ENCODE measurements around the gene FAM76B.

The FAM76B gene

GRCh38 chr11:95796501-95796900 is 6.9 kb upstream of the FAM76B start:
- Histone ChIP-seq H3K9ac (no peak overlapping the region), H3K27ac (no peak overlapping the region), H3K36me3 (ENCODE audit: insufficient read depth) (no peaks in the 10 kb centered on the region), H2AFZ (ENCODE audit: low read depth) (no peak overlapping the region), H3K4me2 (no peak overlapping the region), H3K4me3 (IDR thresholded peaks at IDR 0.05; ENCODE audit: insufficient read depth, low read depth, low read length) (no peak overlapping the region), H3K27me3 (ENCODE audit: insufficient read depth, low read depth) (no peaks in the 10 kb centered on the region), H4K20me1 (ENCODE audit: insufficient read depth) (no peaks in the 10 kb centered on the region), H3K4me1 (ENCODE audit: low read depth, poor library complexity, severe bottlenecking) (peaks cover 10% of the 10 kb centered on the region), H3K79me2 (ENCODE audit: insufficient read depth, low read depth) (peaks cover 24% of the 10 kb centered on the region)
- no peak for TF ChIP-seq CTCF (conservative IDR thresholded peaks at IDR 0.05; ENCODE audit: low read depth, low read length)

GRCh38 chr11:95795627-95796295 is 6.2 kb upstream of the FAM76B start:
- Histone ChIP-seq H3K36me3 (ENCODE audit: insufficient read depth) (no peaks in the 10 kb centered on the region), H3K27ac (no peak overlapping the region), H3K9ac (no peak overlapping the region), H3K4me2 (no peak overlapping the region), H3K4me1 (ENCODE audit: low read depth, poor library complexity, severe bottlenecking) (peaks cover 11% of the 10 kb centered on the region), H4K20me1 (ENCODE audit: insufficient read depth) (no peaks in the 10 kb centered on the region), H3K4me3 (IDR thresholded peaks at IDR 0.05; ENCODE audit: insufficient read depth, low read depth, low read length) (no peak overlapping the region), H3K27me3 (ENCODE audit: insufficient read depth, low read depth) (no peaks in the 10 kb centered on the region), H3K79me2 (ENCODE audit: insufficient read depth, low read depth) (peaks cover 32% of the 10 kb centered on the region), H2AFZ (ENCODE audit: low read depth) (no peak overlapping the region)
- TF ChIP-seq CTCF (conservative IDR thresholded peaks at IDR 0.05; ENCODE audit: low read depth, low read length), result no peak

DNA sequence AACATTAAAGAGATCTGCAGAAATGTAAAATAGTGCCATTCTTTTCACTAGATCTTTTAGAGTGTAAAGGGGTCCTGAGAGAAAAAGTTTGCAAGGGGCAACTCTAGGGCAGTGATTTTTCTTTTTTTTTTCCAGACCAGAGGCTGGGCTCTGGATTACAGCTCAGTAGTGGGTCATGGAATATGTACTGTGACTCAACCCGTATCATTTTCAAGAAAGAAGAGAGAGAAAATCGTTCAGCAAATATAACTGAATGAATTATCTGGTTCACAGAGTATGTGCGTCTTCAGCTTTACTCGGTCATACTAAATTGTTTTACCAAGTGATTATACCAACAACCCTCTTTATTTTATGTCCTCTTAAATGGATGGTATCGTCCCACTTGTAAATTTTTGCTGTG is 4.5 kb upstream of the FAM76B start:
- no peak for TF ChIP-seq CTCF (conservative IDR thresholded peaks at IDR 0.05; ENCODE audit: low read depth, low read length)
- Histone ChIP-seq H3K9ac (no peak overlapping the region), H3K4me2 (no peak overlapping the region), H4K20me1 (ENCODE audit: insufficient read depth) (no peaks in the 10 kb centered on the region), H3K27me3 (ENCODE audit: insufficient read depth, low read depth) (no peaks in the 10 kb centered on the region), H3K79me2 (ENCODE audit: insufficient read depth, low read depth) (peaks cover 32% of the 10 kb centered on the region), H2AFZ (ENCODE audit: low read depth) (no peak overlapping the region), H3K4me3 (IDR thresholded peaks at IDR 0.05; ENCODE audit: insufficient read depth, low read depth, low read length) (no peak overlapping the region), H3K4me1 (ENCODE audit: low read depth, poor library complexity, severe bottlenecking) (peaks cover 11% of the 10 kb centered on the region), H3K27ac (no peak overlapping the region), H3K36me3 (ENCODE audit: insufficient read depth) (no peaks in the 10 kb centered on the region)

DNA sequence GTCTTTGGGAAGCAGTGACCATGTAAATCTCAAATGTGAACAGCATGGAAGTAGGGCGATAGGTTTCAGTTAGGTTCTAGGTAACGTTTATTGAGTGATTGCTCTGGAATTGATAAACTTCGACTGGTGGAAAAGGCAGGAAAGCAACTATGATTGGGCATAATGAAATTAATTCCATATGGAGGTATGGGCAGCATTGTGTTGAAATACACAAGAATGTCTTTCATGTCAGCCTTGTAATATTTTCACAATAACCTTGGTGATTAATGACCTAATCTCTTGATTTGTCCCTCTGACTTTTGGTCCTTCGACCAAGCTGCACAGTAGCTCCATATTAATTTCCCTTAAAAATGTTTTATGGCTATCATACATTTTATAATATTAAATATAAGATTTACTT is 3.5 kb upstream of the FAM76B start:
- Histone ChIP-seq H3K4me1 (ENCODE audit: low read depth, poor library complexity, severe bottlenecking) (peaks cover 15% of the 10 kb centered on the region), H3K4me2 (no peak overlapping the region), H3K79me2 (ENCODE audit: insufficient read depth, low read depth) (peaks cover 39% of the 10 kb centered on the region), H3K4me3 (IDR thresholded peaks at IDR 0.05; ENCODE audit: insufficient read depth, low read depth, low read length) (no peak overlapping the region), H3K27ac (no peak overlapping the region), H4K20me1 (ENCODE audit: insufficient read depth) (no peaks in the 10 kb centered on the region), H3K27me3 (ENCODE audit: insufficient read depth, low read depth) (no peaks in the 10 kb centered on the region), H3K9ac (no peak overlapping the region), H3K36me3 (ENCODE audit: insufficient read depth) (no peaks in the 10 kb centered on the region), H2AFZ (ENCODE audit: low read depth) (no peak overlapping the region)
- TF ChIP-seq CTCF (conservative IDR thresholded peaks at IDR 0.05; ENCODE audit: low read depth, low read length), result no peak
